Mammary epithelial cell (primary cell): Measurements from ENCODE around the gene ARID4A.

ENCODE experiments used
- CTCF ChIP-seq, 2 donors: IDR thresholded peaks in 1 of 2; conservative IDR thresholded peaks in 1 of 2; 2 replicates each; pipeline ENCODE4 v1.5.1; 2011 to 2012; ENCODE audit warnings: inconsistent platforms in 2 of 2, low read length in 2 of 2, mild to moderate bottlenecking in 2 of 2, control low read depth in 1 of 2, low read depth in 1 of 2; ENCODE audit not compliant: insufficient read depth in 1 of 2; ENCODE audit errors: extremely low read depth in 1 of 2
- EZH2 ChIP-seq: IDR thresholded peaks from 2 replicates; pipeline ENCODE4 v1.6.1; 2012; ENCODE audit warnings: low read length, inconsistent platforms, borderline replicate concordance

GRCh38 chr14:58367296-58367695 is 68.9 kb downstream of the ARID4A start:
- TF ChIP-seq CTCF (conservative IDR thresholded peaks at IDR 0.05 in 1 of 2, IDR thresholded peaks at IDR 0.05 in 1 of 2; ENCODE audit: extremely low read depth in 1 of 2, insufficient read depth in 1 of 2, low read depth in 1 of 2, low read length in 2 of 2) (no peak), EZH2 (no peak)
